AG04449 (cell line): ENCODE data around the gene DTD2.

Experiments
- CTCF ChIA-PET: fragments of 350-600 bp; formaldehyde crosslinking; extraction: SDS; loops from one replicate; lab custom pipeline; 2021; ENCODE audit warnings: antibody characterized with exemption; lab: Yijun Ruan, JAX
- POLR2A ChIA-PET: fragments of 400-600, 350-600 bp; formaldehyde crosslinking; extraction: SDS; loops from one replicate; lab custom pipeline; 2020; ENCODE audit warnings: antibody characterized with exemption, inconsistent platforms; lab: Yijun Ruan, JAX
- DNase-seq: peaks from one replicate; pipeline ENCODE4 v3.0.0-alpha.2; 2010; ENCODE audit warnings: low read depth, low spot score
- H3K4me3 ChIP-seq: 2 replicates; pipeline ENCODE4 v1.5.1; 2011; ENCODE audit warnings: low read depth, mild to moderate bottlenecking, control low read depth, low read length
- CTCF ChIP-seq: IDR thresholded peaks from one replicate; pipeline ENCODE4 v1.5.1; 2011; ENCODE audit warnings: mild to moderate bottlenecking, moderate library complexity, low read length, control low read depth, inconsistent platforms; ENCODE audit not compliant: insufficient read depth; ENCODE audit errors: missing control alignments

Gene DTD2

GRCh38 chr14:31426663-31427062 lies 30.6 kb downstream of the DTD2 start:
- CTCF ChIA-PET, result interaction anchor here (1.6 kb wide), 1 partner anchor 23 kb away, joined by 4 read pairs; no protein-coding TSS in a partner anchor
- POLR2A ChIA-PET, result no interaction called here
- no peak for TF ChIP-seq CTCF
- no peak for DNase-seq
- H3K4me3 ChIP-seq, result no peak overlapping the region

GRCh38 chr14:31425905-31426304 lies 31.4 kb downstream of the DTD2 start:
- POLR2A ChIA-PET, result no interaction called here

GRCh38 chr14:31421200-31421599 lies 36.1 kb downstream of the DTD2 start:
- ChIA-PET POLR2A (no interaction called here), CTCF (interaction anchor here (0.8 to 2.6 kb wide), 3 partner anchors 28 to 832 kb away, joined by 3 to 19 read pairs (median 3); no protein-coding TSS in a partner anchor)
- DNase-seq, result no peak
- H3K4me3 ChIP-seq, result no peak overlapping the region
- no peak for TF ChIP-seq CTCF

More at GRCh38 chr14:31425905-31426304, 31.4 kb downstream of the DTD2 start:
- DNase-seq, result no peak
- no peak for TF ChIP-seq CTCF
- no peak overlapping the region for H3K4me3 ChIP-seq
- CTCF ChIA-PET, result no interaction called here

- H3K4me3 ChIP-seq, result peak within 1 kb of the TSS; percentile 100
- POLR2A ChIA-PET, result interaction anchor here (0.6 to 2.0 kb wide), 17 partner anchors 8 to 656 kb away, joined by 3 to 11 read pairs (median 6); partner anchors contain the start of genes ARHGAP5, DTD2 and STRN3
- DNase-seq, result peak; percentile 51
- CTCF ChIA-PET, result interaction anchor here (0.8 to 2.6 kb wide), 8 partner anchors 8 to 835 kb away, joined by 3 to 19 read pairs (median 4); no protein-coding TSS in a partner anchor
- TF ChIP-seq CTCF, result peak; percentile 43
Measured at GRCh38 chr14:31420319-31421111, 36.8 kb downstream of the DTD2 start, which contains the start of gene HEATR5A. Gene HEATR5A, minus strand, starts transcription at chr14:31420550. Its CDS starts 17,575 bp downstream, at chr14:31402975.

GRCh38 chr14:31419967-31420318 lies 37.4 kb downstream of the DTD2 start:
- peak overlapping the region; percentile 100 for H3K4me3 ChIP-seq
- POLR2A ChIA-PET, result interaction anchor here (0.9 to 2.0 kb wide), 13 partner anchors 9 to 657 kb away, joined by 3 to 11 read pairs (median 6); partner anchors contain the start of genes ARHGAP5, DTD2 and STRN3
- TF ChIP-seq CTCF, result no peak
- no peak for DNase-seq
- CTCF ChIA-PET, result interaction anchor here (0.7 to 2.6 kb wide), 7 partner anchors 8 to 835 kb away, joined by 3 to 19 read pairs (median 4); no protein-coding TSS in a partner anchor
